HL-60 (cell line): Measurements from ENCODE around the gene PP2D1.

Experiments
- DNase-seq, 2 experiments: peaks; one replicate each; pipeline ENCODE4 v3.0.0-alpha.2; 2010 to 2020; ENCODE audit warnings: low read depth in 1 of 2, low spot score in 1 of 2
- H3K27ac ChIP-seq: fragments of 250-450 bp; sonication (Bioruptor Pico); replicated peaks from 2 replicates; pipeline ENCODE4 v1.5.1; 2020; ENCODE audit warnings: mild to moderate bottlenecking, moderate library complexity
- H3K27me3 ChIP-seq: fragments of 250-450 bp; sonication (Bioruptor Pico); 2 replicates; pipeline ENCODE4 v1.5.1; 2021; ENCODE audit warnings: mild to moderate bottlenecking, moderate library complexity; ENCODE audit not compliant: insufficient read depth, poor library complexity, severe bottlenecking
- H3K4me3 ChIP-seq: replicated peaks from 2 replicates; pipeline ENCODE4 v1.5.1; 2011; ENCODE audit warnings: mild to moderate bottlenecking, control low read depth, low read length; ENCODE audit not compliant: insufficient read depth
- GABPA ChIP-seq: IDR thresholded peaks from 2 replicates; pipeline ENCODE4 v1.6.1; 2012; ENCODE audit warnings: low read depth
- POLR2AphosphoS5 ChIP-seq: IDR thresholded peaks from 2 replicates; pipeline ENCODE4 v1.6.1; 2012; ENCODE audit warnings: low read depth
- SPI1 ChIP-seq: IDR thresholded peaks from 2 replicates; pipeline ENCODE4 v1.6.1; 2012; ENCODE audit warnings: low read depth, mild to moderate bottlenecking, borderline replicate concordance
- TF ChIP-seq, protein P1 (sequence below): IDR thresholded peaks from one replicate; pipeline ENCODE4 v1.5.1; 2011; ENCODE audit warnings: low read length, control low read depth, inconsistent platforms; ENCODE audit not compliant: insufficient read depth
- TF ChIP-seq, protein P2 (sequence below): IDR thresholded peaks from 2 replicates; pipeline ENCODE4 v1.6.1; 2012; ENCODE audit warnings: low read depth; ENCODE audit not compliant: insufficient replicate concordance

Gene PP2D1

GRCh38 chr3:20039765-20040547 lies 27.9 kb upstream of the PP2D1 start, which contains the start of gene KAT2B:
Gene KAT2B (plus strand): TSS chr3:20040446. CDS start chr3:20040478, 32 bp downstream.
- Histone ChIP-seq H3K4me3 (peak within 1 kb of the TSS; percentile 72), H3K27me3 (no peaks in the 10 kb centered on the region), H3K27ac (peak within 1 kb of the TSS; percentile 91)
- DNase-seq = peak in 1 of 2 experiments; percentile 82
- TF ChIP-seq SPI1 = no peak
- peak; percentile 41; the same call in 1 of the 2 replicates for TF ChIP-seq POLR2AphosphoS5
- TF ChIP-seq, protein P1, sequence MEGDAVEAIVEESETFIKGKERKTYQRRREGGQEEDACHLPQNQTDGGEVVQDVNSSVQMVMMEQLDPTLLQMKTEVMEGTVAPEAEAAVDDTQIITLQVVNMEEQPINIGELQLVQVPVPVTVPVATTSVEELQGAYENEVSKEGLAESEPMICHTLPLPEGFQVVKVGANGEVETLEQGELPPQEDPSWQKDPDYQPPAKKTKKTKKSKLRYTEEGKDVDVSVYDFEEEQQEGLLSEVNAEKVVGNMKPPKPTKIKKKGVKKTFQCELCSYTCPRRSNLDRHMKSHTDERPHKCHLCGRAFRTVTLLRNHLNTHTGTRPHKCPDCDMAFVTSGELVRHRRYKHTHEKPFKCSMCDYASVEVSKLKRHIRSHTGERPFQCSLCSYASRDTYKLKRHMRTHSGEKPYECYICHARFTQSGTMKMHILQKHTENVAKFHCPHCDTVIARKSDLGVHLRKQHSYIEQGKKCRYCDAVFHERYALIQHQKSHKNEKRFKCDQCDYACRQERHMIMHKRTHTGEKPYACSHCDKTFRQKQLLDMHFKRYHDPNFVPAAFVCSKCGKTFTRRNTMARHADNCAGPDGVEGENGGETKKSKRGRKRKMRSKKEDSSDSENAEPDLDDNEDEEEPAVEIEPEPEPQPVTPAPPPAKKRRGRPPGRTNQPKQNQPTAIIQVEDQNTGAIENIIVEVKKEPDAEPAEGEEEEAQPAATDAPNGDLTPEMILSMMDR = peak; percentile 15
- TF ChIP-seq GABPA = no peak

DNA sequence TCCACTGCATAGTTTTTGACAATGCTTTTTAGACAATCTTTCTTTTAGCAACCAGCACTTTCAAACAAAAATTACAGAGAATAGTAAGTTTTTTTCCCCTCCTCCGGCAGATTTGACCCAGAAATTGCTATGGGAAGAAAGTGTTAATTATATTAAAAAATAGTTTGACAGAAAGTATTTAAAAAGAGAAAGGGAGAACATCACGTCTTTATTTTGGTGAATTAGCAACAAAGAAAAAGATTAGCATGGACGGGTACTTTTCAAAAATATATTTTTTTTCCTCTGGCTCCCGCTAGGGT lies 27.4 kb upstream of the PP2D1 start:
- H3K27ac ChIP-seq = peak overlapping the region; percentile 91
- no peak; the same call in 1 of the 2 replicates for TF ChIP-seq POLR2AphosphoS5
- TF ChIP-seq, protein P2, sequence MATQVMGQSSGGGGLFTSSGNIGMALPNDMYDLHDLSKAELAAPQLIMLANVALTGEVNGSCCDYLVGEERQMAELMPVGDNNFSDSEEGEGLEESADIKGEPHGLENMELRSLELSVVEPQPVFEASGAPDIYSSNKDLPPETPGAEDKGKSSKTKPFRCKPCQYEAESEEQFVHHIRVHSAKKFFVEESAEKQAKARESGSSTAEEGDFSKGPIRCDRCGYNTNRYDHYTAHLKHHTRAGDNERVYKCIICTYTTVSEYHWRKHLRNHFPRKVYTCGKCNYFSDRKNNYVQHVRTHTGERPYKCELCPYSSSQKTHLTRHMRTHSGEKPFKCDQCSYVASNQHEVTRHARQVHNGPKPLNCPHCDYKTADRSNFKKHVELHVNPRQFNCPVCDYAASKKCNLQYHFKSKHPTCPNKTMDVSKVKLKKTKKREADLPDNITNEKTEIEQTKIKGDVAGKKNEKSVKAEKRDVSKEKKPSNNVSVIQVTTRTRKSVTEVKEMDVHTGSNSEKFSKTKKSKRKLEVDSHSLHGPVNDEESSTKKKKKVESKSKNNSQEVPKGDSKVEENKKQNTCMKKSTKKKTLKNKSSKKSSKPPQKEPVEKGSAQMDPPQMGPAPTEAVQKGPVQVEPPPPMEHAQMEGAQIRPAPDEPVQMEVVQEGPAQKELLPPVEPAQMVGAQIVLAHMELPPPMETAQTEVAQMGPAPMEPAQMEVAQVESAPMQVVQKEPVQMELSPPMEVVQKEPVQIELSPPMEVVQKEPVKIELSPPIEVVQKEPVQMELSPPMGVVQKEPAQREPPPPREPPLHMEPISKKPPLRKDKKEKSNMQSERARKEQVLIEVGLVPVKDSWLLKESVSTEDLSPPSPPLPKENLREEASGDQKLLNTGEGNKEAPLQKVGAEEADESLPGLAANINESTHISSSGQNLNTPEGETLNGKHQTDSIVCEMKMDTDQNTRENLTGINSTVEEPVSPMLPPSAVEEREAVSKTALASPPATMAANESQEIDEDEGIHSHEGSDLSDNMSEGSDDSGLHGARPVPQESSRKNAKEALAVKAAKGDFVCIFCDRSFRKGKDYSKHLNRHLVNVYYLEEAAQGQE = no peak
- TF ChIP-seq GABPA = no peak
- TF ChIP-seq SPI1 = no peak
- TF ChIP-seq, protein P1 = no peak

GRCh38 chr3:20038699-20039465 lies 26.8 kb upstream of the PP2D1 start:
- DNase-seq = no peak
- Histone ChIP-seq H3K4me3 (peak overlapping the region; percentile 72), H3K27me3 (no peaks in the 10 kb centered on the region), H3K27ac (peak overlapping the region; percentile 91)
- no peak for TF ChIP-seq SPI1
- TF ChIP-seq, protein P1 = no peak
- TF ChIP-seq, protein P2 = no peak
- no peak for TF ChIP-seq GABPA
- no peak for TF ChIP-seq POLR2AphosphoS5

More for the DNA sequence above, 27.4 kb upstream of the PP2D1 start:
- DNase-seq = no peak
- H3K4me3 ChIP-seq = peak overlapping the region; percentile 72
- H3K27me3 ChIP-seq = no peaks in the 10 kb centered on the region
